ENCODE data around the gene ZMIZ1.

DNA sequence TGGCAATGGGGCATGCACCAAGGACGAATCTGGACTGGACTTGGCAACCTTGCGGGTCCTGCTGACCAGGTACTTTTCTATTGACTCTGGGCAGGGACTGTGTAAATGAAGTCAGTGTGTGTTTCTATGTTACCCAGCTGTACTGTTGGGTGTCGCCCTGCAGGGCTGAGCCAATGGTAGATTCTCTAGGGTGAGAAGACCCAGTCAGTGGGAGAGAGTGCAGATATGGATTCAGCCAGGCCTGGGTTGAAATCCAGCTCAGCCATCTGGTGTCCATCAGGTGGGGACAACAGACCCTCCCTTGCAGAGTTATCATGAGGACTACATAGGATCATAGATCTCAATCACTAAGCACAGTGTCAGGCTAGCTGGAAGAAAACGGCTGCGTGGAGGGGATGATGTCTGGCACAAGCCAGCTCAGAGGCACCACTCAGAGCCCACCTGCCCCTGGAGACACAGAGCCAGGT, 273.6 kb downstream of the ZMIZ1 start:
- no peak for TF ChIP-seq POLR2A (IDR thresholded peaks at IDR 0.05)
- TF ChIP-seq, protein P1, sequence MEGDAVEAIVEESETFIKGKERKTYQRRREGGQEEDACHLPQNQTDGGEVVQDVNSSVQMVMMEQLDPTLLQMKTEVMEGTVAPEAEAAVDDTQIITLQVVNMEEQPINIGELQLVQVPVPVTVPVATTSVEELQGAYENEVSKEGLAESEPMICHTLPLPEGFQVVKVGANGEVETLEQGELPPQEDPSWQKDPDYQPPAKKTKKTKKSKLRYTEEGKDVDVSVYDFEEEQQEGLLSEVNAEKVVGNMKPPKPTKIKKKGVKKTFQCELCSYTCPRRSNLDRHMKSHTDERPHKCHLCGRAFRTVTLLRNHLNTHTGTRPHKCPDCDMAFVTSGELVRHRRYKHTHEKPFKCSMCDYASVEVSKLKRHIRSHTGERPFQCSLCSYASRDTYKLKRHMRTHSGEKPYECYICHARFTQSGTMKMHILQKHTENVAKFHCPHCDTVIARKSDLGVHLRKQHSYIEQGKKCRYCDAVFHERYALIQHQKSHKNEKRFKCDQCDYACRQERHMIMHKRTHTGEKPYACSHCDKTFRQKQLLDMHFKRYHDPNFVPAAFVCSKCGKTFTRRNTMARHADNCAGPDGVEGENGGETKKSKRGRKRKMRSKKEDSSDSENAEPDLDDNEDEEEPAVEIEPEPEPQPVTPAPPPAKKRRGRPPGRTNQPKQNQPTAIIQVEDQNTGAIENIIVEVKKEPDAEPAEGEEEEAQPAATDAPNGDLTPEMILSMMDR (IDR thresholded peaks at IDR 0.05): no peak

All from adrenal gland (tissue), 5 donors.